GM20000 (cell line): ENCODE results near the gene TEAD1.

ENCODE experiments used
- DNase-seq: peaks from one replicate; pipeline ENCODE4 v3.0.0; 2012; ENCODE audit warnings: low spot score
- TF ChIP-seq, protein P1 (sequence below): IDR thresholded peaks from 2 replicates; pipeline ENCODE4 v1.5.1; 2012; ENCODE audit warnings: mild to moderate bottlenecking, control low read depth; ENCODE audit errors: extremely low read depth, missing control alignments

The TEAD1 gene

GRCh38 chr11:12803086-12803826, 129.0 kb downstream of the TEAD1 start:
- DNase-seq, result no peak
- TF ChIP-seq, protein P1, sequence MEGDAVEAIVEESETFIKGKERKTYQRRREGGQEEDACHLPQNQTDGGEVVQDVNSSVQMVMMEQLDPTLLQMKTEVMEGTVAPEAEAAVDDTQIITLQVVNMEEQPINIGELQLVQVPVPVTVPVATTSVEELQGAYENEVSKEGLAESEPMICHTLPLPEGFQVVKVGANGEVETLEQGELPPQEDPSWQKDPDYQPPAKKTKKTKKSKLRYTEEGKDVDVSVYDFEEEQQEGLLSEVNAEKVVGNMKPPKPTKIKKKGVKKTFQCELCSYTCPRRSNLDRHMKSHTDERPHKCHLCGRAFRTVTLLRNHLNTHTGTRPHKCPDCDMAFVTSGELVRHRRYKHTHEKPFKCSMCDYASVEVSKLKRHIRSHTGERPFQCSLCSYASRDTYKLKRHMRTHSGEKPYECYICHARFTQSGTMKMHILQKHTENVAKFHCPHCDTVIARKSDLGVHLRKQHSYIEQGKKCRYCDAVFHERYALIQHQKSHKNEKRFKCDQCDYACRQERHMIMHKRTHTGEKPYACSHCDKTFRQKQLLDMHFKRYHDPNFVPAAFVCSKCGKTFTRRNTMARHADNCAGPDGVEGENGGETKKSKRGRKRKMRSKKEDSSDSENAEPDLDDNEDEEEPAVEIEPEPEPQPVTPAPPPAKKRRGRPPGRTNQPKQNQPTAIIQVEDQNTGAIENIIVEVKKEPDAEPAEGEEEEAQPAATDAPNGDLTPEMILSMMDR, result no peak

DNA sequence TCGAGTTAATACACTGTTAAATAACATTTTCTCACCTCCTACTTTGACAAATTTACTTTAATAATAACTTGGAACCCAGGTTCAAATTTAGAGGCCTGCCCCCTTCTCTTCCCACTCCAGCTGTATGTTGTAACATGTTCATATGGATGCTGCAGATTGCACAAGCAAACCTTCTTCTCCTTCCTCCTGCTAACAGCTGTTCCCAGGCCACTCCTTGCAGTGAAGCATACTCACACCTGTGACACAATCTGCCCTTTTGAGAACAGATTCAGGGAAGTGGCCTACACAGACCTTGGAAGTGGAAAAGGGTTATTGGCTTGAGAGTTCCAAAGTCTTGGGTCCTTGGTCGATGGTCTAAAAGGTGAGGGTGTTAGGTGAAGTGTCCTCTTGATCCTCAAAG, 131.9 kb downstream of the TEAD1 start:
- TF ChIP-seq, protein P1, result no peak
- DNase-seq, result no peak

DNA sequence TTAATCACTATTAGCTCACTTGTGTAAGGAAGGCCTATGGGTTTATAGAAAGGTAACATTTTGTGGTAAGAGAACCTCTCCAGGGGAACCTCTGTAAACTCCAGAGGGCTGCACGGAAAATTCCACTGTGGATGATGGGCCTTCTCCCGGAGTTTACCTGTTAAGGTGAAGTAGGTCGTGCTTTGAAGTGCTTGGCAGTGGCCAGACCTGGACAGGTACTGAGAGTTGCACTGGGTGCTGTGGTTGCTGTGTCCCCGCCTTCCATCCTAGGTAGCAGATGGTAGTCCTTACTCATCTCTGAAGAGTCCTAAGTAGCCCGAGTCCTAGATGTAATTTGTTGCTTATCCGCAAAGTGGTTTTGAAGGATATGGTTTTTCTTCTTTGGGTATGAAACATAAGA, 133.4 kb downstream of the TEAD1 start:
- no peak for DNase-seq
- TF ChIP-seq, protein P1, result no peak

GRCh38 chr11:12808519-12808918, 134.3 kb downstream of the TEAD1 start:
- DNase-seq, result no peak

GRCh38 chr11:12809364-12809763, 135.1 kb downstream of the TEAD1 start:
- DNase-seq, result no peak
- TF ChIP-seq, protein P1, result no peak

More at GRCh38 chr11:12808519-12808918, 134.3 kb downstream of the TEAD1 start:
- TF ChIP-seq, protein P1, result no peak

- TF ChIP-seq, protein P1, result no peak
- no peak for DNase-seq
Measured at GRCh38 chr11:12809864-12810567, 135.8 kb downstream of the TEAD1 start.

- TF ChIP-seq, protein P1, result no peak
- no peak for DNase-seq
Measured at GRCh38 chr11:12810568-12810894, 136.3 kb downstream of the TEAD1 start.
